ENCODE results near the gene HRH1. TPM values are rescaled to one million over a fixed set of nuclear protein-coding genes. Genes with fewer than 3 reads are reported as not detected.
A peak's percentile ranks its signal among the peaks of the same experiment; 100 is the strongest.

The HRH1 gene
- total and polyA plus RNA-seq, 2 donors (not counting 1 experiment from before 2014, with no cell fraction given) = not detected

GRCh38 chr3:11140030-11140712 lies 14.1 kb upstream of the HRH1 start:
- Histone ChIP-seq H3K79me2 (ENCODE audit: control insufficient read depth, insufficient read depth, low read length) (no peaks in the 10 kb centered on the region), H3K27ac (ENCODE audit: low read length in 2 of 2) (peak overlapping the region; percentile 2 to 25), H3K4me2 (replicated peaks; ENCODE audit: low read depth, low read length, poor library complexity, severe bottlenecking) (peak overlapping the region; percentile 60), H3K9ac (ENCODE audit: low read length) (no peak overlapping the region), H3K9me3 (ENCODE audit: control extremely low read depth in 1 of 3, control insufficient read depth in 2 of 3, insufficient read depth in 1 of 3, low read length in 2 of 3) (no peaks in the 10 kb centered on the region), H3K4me3 (ENCODE audit: control extremely low read depth in 1 of 5, extremely low read depth in 1 of 5, insufficient read depth in 1 of 5, low read depth in 2 of 5, low read length in 4 of 5) (peak overlapping the region in 2 of 5 experiments; percentile 15 to 16), H2AFZ (ENCODE audit: insufficient read depth, low read depth, low read length, poor library complexity, severe bottlenecking) (peak overlapping the region; percentile 25), H3K4me1 (ENCODE audit: control insufficient read depth in 2 of 2, insufficient read depth in 2 of 2, low read length in 2 of 2) (peaks cover 20 to 29% of the 10 kb centered on the region in 2 donors), H4K20me1 (ENCODE audit: control insufficient read depth, insufficient read depth, low read length, poor library complexity, severe bottlenecking) (no peaks in the 10 kb centered on the region), H3K36me3 (replicated peaks in 1 of 2; ENCODE audit: control extremely low read depth in 1 of 2, control insufficient read depth in 1 of 2, extremely low read depth in 1 of 2, insufficient read depth in 2 of 2, low read length in 1 of 2) (no peaks in the 10 kb centered on the region), H3K27me3 (replicated peaks in 1 of 4; ENCODE audit: control extremely low read depth in 1 of 4, control insufficient read depth in 3 of 4, insufficient read depth in 4 of 4, low read length in 3 of 4) (no peaks in the 10 kb centered on the region)
- Mint-ChIP-seq H3K9me3 (ENCODE audit: insufficient read depth) (peaks cover 4% of the 10 kb centered on the region), H3K4me3 (peak overlapping the region; percentile 49), H3K27me3 (no peaks in the 10 kb centered on the region), H3K4me1 (peaks cover 40% of the 10 kb centered on the region), H3K27ac (peak overlapping the region; percentile 54)
- peak; percentile 84 for DNase-seq
- WGBS (ENCODE audit: insufficient coverage) = 4% methylated on average over 9 of the region's 13 CpGs
- intact Hi-C loops (cut with micrococcal nuclease) = loop anchor here (1.0 kb wide), 1 partner anchor 132 kb away; the partner anchor contains the start of gene ATG7
- peak; percentile 99 for ATAC-seq (ENCODE audit: low read depth)
- POLR2A ChIA-PET = no interaction called here
- CTCF ChIA-PET = interaction anchor here (0.7 to 2.9 kb wide), 3 partner anchors 31 to 79 kb away, joined by 3 to 8 read pairs (median 3); no protein-coding TSS in a partner anchor
- TF ChIP-seq CTCF (IDR thresholded peaks at IDR 0.05) = no peak
- no peak for TF ChIP-seq EZH2 (IDR thresholded peaks at IDR 0.05; ENCODE audit: borderline replicate concordance, insufficient read depth, low read depth, low read length, poor library complexity, severe bottlenecking)

- intact Hi-C loops (cut with micrococcal nuclease) = loop anchor here (1.0 kb wide), 1 partner anchor 132 kb away; the partner anchor contains the start of gene ATG7
- ChIA-PET POLR2A (no interaction called here), CTCF (interaction anchor here (2.9 kb wide), 1 partner anchor 80 kb away, joined by 8 read pairs; no protein-coding TSS in a partner anchor)
- peaks cover 4% of the 10 kb centered on the region for H3K9me3 Mint-ChIP-seq (ENCODE audit: insufficient read depth)
- no peaks in the 10 kb centered on the region for H3K27me3 Mint-ChIP-seq
- H3K27me3 ChIP-seq (replicated peaks in 1 of 4; ENCODE audit: control extremely low read depth in 1 of 4, control insufficient read depth in 3 of 4, insufficient read depth in 4 of 4, low read length in 3 of 4) = no peaks in the 10 kb centered on the region
- no peaks in the 10 kb centered on the region for H4K20me1 ChIP-seq (ENCODE audit: control insufficient read depth, insufficient read depth, low read length, poor library complexity, severe bottlenecking)
- H2AFZ ChIP-seq (ENCODE audit: insufficient read depth, low read depth, low read length, poor library complexity, severe bottlenecking) = peak overlapping the region; percentile 25
- no peaks in the 10 kb centered on the region for H3K36me3 ChIP-seq (replicated peaks in 1 of 2; ENCODE audit: control extremely low read depth in 1 of 2, control insufficient read depth in 1 of 2, extremely low read depth in 1 of 2, insufficient read depth in 2 of 2, low read length in 1 of 2)
- no peak for DNase-seq
- H3K4me2 ChIP-seq (replicated peaks; ENCODE audit: low read depth, low read length, poor library complexity, severe bottlenecking) = peak overlapping the region; percentile 60
- H3K79me2 ChIP-seq (ENCODE audit: control insufficient read depth, insufficient read depth, low read length) = no peaks in the 10 kb centered on the region
- peak overlapping the region; percentile 14 to 25 for H3K27ac ChIP-seq (ENCODE audit: low read length in 2 of 2)
- H3K27ac Mint-ChIP-seq = peak overlapping the region; percentile 54
- H3K9ac ChIP-seq (ENCODE audit: low read length) = peak overlapping the region; percentile 8
- H3K4me3 ChIP-seq (ENCODE audit: control extremely low read depth in 1 of 5, extremely low read depth in 1 of 5, insufficient read depth in 1 of 5, low read depth in 2 of 5, low read length in 4 of 5) = no peak overlapping the region
- peak overlapping the region; percentile 49 for H3K4me3 Mint-ChIP-seq
- peaks cover 42% of the 10 kb centered on the region for H3K4me1 Mint-ChIP-seq
- no peaks in the 10 kb centered on the region for H3K9me3 ChIP-seq (ENCODE audit: control extremely low read depth in 1 of 3, control insufficient read depth in 2 of 3, insufficient read depth in 1 of 3, low read length in 2 of 3)
- WGBS (ENCODE audit: insufficient coverage) = no CpG with 5 or more reads among the region's 2 CpGs
- TF ChIP-seq CTCF (IDR thresholded peaks at IDR 0.05) (no peak), EZH2 (IDR thresholded peaks at IDR 0.05; ENCODE audit: borderline replicate concordance, insufficient read depth, low read depth, low read length, poor library complexity, severe bottlenecking) (no peak)
- H3K4me1 ChIP-seq (ENCODE audit: control insufficient read depth in 2 of 2, insufficient read depth in 2 of 2, low read length in 2 of 2) = peaks cover 20 to 29% of the 10 kb centered on the region in 2 donors
- ATAC-seq (ENCODE audit: low read depth) = no peak
Observed at GRCh38 chr3:11140713-11141104, 13.6 kb upstream of the HRH1 start.
